OCI-LY3 (cell line): ENCODE measurements around the gene FCER1G.

Experiments
- H2AFZ ChIP-seq: fragments of 200-600, 300-600 bp; shearing (Covaris generic); 2 replicates; pipeline ENCODE4 v1.6.0; 2014; ENCODE audit warnings: antibody characterized with exemption, low read depth, low read length
- H3K27ac ChIP-seq: fragments of 200-600, 300-600 bp; sonication (generic); 2 replicates; pipeline ENCODE4 v1.5.1; 2014; ENCODE audit warnings: mild to moderate bottlenecking, low read length, moderate library complexity, mixed read lengths
- H3K27me3 ChIP-seq: fragments of 200-600, 300-600 bp; sonication (generic); 2 replicates; pipeline ENCODE4 v1.6.1; 2014; ENCODE audit warnings: low read depth, low read length, mixed read lengths
- H3K36me3 ChIP-seq: fragments of 200-600, 300-600 bp; sonication (generic); replicated peaks from 2 replicates; pipeline ENCODE3; 2014; ENCODE audit warnings: low read depth, low read length, mixed read lengths
- H3K4me1 ChIP-seq: fragments of 300-600, 200-600 bp; sonication (generic); 2 replicates; pipeline ENCODE4 v1.6.1; 2014; ENCODE audit warnings: low read length, mixed read lengths
- H3K4me2 ChIP-seq: fragments of 200-600, 300-600 bp; sonication (generic); 2 replicates; pipeline ENCODE4 v1.6.1; 2014; ENCODE audit warnings: low read length, mixed read lengths
- H3K4me3 ChIP-seq: fragments of 300-600, 200-600 bp; sonication (generic); 2 replicates; pipeline ENCODE4 v1.5.1; 2014; ENCODE audit warnings: antibody characterized with exemption, mild to moderate bottlenecking, low read length, moderate library complexity
- H3K79me2 ChIP-seq: fragments of 300-600, 200-600 bp; shearing (Covaris generic); 2 replicates; pipeline ENCODE4 v1.6.1; 2014; ENCODE audit warnings: mild to moderate bottlenecking, low read length, mixed read lengths
- H3K9ac ChIP-seq: fragments of 300-600, 200-600 bp; shearing (Covaris generic); 2 replicates; pipeline ENCODE4 v1.6.0; 2014; ENCODE audit warnings: mild to moderate bottlenecking, low read length, moderate library complexity
- H3K9me3 ChIP-seq: fragments of 200-600, 300-600 bp; shearing (Covaris generic); 2 replicates; pipeline ENCODE4 v1.6.1; 2014; ENCODE audit warnings: low read length, mixed read lengths; ENCODE audit not compliant: insufficient read depth
- H4K20me1 ChIP-seq: fragments of 200-600, 300-600 bp; sonication (generic); 2 replicates; pipeline ENCODE4 v1.6.1; 2016; ENCODE audit warnings: low read length, mixed read lengths; ENCODE audit not compliant: insufficient read depth
- CTCF ChIP-seq: fragments of 200-600, 300-600 bp; sonication (generic); IDR thresholded peaks from 2 replicates; pipeline ENCODE4 v1.5.1; 2014; ENCODE audit warnings: antibody characterized with exemption, low read length, low read depth
- EZH2phosphoT487 ChIP-seq: fragments of 200-600 bp; shearing (Covaris generic); IDR thresholded peaks from 2 replicates; pipeline ENCODE4 v1.6.1; 2018; ENCODE audit warnings: antibody characterized with exemption, mixed run types, low read depth

Gene FCER1G

GRCh38 chr1:161217831-161218230 is 2.7 kb downstream of the FCER1G start:
- no peaks in the 10 kb centered on the region for H3K9me3 ChIP-seq
- H3K27ac ChIP-seq, result no peak overlapping the region
- H4K20me1 ChIP-seq, result no peaks in the 10 kb centered on the region
- no peak overlapping the region for H3K4me3 ChIP-seq
- TF ChIP-seq CTCF (no peak), EZH2phosphoT487 (no peak)
- H3K4me1 ChIP-seq, result peaks cover 5% of the 10 kb centered on the region
- H3K36me3 ChIP-seq, result peaks cover 20% of the 10 kb centered on the region
- H2AFZ ChIP-seq, result no peak overlapping the region
- H3K27me3 ChIP-seq, result no peaks in the 10 kb centered on the region
- no peak overlapping the region for H3K4me2 ChIP-seq
- no peaks in the 10 kb centered on the region for H3K79me2 ChIP-seq
- H3K9ac ChIP-seq, result no peak overlapping the region

GRCh38 chr1:161218301-161219077 is 3.4 kb downstream of the FCER1G start:
- Histone ChIP-seq H3K9ac (no peak overlapping the region), H3K4me1 (peaks cover 5% of the 10 kb centered on the region), H3K36me3 (peaks cover 16% of the 10 kb centered on the region), H3K9me3 (no peaks in the 10 kb centered on the region), H3K27me3 (no peaks in the 10 kb centered on the region), H3K27ac (no peak overlapping the region), H3K4me2 (no peak overlapping the region), H2AFZ (no peak overlapping the region), H3K79me2 (no peaks in the 10 kb centered on the region), H4K20me1 (no peaks in the 10 kb centered on the region), H3K4me3 (no peak overlapping the region)
- TF ChIP-seq CTCF, result no peak
- TF ChIP-seq EZH2phosphoT487, result no peak

- TF ChIP-seq CTCF, result no peak
- no peak for TF ChIP-seq EZH2phosphoT487
- H3K4me3 ChIP-seq, result no peak overlapping the region
- H3K4me1 ChIP-seq, result peaks cover 5% of the 10 kb centered on the region
- no peak overlapping the region for H3K9ac ChIP-seq
- no peak overlapping the region for H3K27ac ChIP-seq
- H3K9me3 ChIP-seq, result no peaks in the 10 kb centered on the region
- H3K27me3 ChIP-seq, result no peaks in the 10 kb centered on the region
- no peaks in the 10 kb centered on the region for H3K79me2 ChIP-seq
- H3K36me3 ChIP-seq, result peaks cover 8% of the 10 kb centered on the region
- no peak overlapping the region for H3K4me2 ChIP-seq
- no peaks in the 10 kb centered on the region for H4K20me1 ChIP-seq
- H2AFZ ChIP-seq, result no peak overlapping the region
Observed at GRCh38 chr1:161219078-161219892, 4.2 kb downstream of the FCER1G start.

- Histone ChIP-seq H3K27me3 (no peaks in the 10 kb centered on the region), H3K4me3 (no peak overlapping the region), H3K9me3 (no peaks in the 10 kb centered on the region), H3K4me2 (no peak overlapping the region), H3K36me3 (peaks cover 4% of the 10 kb centered on the region), H3K4me1 (peaks cover 6% of the 10 kb centered on the region), H3K79me2 (no peaks in the 10 kb centered on the region), H3K9ac (no peak overlapping the region), H2AFZ (no peak overlapping the region), H4K20me1 (no peaks in the 10 kb centered on the region), H3K27ac (no peak overlapping the region)
- no peak for TF ChIP-seq EZH2phosphoT487
- no peak for TF ChIP-seq CTCF
Observed at GRCh38 chr1:161220002-161220401, 4.9 kb downstream of the FCER1G start.
